HG03045 (cell line): ENCODE results near the gene ZNF319.

Experiments
- ATAC-seq: cut with Tn5 transposase; IDR thresholded peaks from one replicate; pipeline ENCODE4 v1.9.1; 2021; ENCODE audit warnings: mild to moderate bottlenecking, moderate library complexity; ENCODE audit not compliant: unreplicated experiment

ZNF319 gene

DNA sequence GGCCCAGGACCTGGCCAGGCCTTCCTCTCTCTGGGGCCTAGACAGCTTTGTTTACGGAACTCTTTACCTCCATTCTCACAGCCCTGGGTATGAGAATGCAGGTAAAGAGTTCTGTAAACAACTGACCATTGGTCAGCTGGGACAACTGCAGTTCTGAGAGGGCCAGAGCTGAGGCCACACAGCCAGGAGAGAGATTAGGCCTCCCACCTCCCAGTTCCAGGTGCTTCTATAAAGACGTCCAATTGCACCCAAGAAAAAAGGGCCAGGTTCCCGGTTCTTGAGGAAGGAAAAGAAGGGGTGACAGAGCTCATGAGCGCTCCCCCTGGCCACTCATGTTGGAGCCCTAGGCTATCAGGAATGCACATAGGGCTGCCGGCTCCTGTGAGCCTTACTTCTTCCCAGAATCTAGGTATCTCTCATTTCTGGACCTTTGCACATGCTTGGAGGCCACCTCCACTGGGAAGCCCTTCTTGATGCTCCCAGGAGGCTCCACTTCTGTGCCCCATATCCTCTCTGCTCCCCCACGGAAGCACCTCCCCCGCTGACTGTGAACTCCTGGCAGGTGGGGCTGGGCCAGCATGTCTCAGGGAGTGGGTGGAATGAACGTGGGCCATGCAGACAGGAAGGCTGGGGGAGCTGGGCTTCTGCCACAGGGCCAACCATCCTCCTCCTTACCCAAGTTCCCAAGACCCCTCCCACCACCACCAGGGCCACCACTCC is 42.6 kb downstream of the ZNF319 start:
- no peak for ATAC-seq

DNA sequence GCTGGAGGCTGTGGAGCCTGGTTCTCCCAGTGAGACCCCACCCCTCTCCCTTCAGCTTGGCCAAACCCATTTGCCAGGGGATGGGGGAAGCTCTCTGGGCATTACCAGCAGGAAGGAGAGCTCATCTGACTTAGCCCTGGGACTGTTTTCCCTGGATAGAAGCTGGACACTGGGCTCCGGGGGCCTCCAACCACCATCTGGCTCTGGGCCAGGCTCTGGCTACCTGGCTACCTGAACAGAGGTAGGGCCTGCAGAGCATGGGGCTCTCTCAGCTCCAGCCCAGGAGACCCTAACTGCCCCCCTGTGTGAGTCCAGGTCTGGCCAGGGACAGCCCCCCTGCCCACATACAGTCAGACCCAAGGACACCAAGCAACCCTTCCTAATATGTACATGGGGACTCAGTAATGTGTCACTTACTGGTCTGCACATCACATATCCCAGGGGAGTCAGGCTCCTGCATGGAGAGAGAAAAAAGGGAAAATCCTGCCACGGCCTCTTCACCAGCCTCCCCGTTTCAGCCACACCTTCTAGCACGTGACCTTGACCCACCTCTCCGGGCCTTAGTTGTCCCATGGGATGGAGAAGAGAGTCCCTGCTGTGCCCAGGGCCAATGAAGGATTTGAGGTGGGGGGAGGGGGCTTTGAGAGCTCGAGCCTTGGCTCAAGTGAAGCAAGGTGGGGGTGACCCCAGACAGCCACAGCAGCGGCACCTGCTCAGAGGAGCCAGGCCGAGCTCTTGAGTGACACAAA is 43.4 kb downstream of the ZNF319 start:
- no peak for ATAC-seq

DNA sequence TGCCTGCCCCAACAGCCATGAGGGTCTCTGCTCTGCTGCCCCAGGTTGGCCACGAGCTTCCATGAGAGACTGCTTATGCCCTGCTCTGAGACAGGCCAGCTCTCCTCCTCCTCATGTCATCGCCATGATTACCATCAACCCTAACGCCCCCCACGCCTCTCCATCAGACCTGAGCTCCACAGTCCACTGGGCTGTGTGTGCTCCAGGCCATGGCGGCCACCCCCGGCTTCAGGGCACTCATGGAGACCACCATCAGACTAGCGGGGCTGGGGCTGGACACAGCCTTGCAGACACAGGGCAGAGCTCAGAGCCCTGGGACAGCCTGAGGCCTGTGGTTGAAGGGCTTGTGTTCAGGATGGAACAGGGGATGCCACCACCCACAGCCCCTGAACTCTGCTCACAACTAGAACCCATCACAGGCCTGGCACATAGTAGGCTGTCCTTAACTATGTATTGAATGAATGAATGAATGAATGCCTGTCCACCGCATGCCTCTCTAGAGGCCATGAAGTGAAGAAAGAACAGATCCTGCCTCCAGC is 44.1 kb downstream of the ZNF319 start:
- ATAC-seq = no peak

DNA sequence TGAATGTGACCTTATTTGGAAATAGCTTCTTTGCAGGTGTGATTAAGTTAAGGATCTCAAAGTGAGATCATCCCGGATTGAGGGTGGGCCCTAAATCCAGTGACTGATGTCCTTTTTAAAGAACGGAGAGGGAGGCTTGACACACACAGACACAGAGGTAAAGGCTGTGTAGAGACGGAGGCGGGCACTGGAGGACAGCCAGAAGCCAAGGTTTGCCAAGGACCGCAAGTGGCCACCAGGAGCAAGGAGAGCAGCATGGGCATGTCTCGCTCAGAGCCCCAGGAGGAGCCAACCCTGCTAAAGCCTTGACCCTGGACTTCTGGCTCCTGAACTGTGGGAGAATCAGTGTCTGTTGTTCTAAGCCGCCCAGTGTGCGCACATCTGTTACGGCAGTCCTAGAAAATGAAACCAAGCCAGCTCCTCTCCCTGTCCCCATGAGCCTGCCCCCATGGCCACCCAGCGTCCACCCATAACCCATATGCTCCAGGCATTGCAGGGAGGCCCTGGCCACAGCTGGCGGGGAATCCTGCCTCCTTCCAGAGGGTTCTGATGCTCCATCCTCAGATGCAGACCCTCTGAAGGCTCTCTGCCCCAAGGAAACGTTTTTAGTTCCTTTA is 44.8 kb downstream of the ZNF319 start:
- ATAC-seq = no peak

DNA sequence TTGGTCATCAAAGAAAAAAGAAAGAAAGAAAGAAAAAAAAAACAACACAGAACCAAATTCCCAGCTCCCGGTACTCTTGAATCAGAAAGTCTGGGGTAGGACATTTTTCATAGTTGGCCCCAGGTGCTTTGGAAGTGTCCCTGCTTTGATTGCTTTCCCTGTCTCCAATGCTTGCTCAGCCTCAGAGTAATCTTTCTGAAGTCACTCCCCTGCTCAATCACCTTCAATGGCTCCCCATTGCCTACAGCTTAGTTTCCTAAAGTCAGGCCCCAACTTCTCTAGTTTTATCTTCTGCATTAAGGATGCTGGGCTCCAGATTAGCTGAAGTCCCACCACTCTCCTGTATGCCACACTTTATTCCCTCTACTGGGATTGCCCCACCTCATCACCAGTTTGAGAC is 46.6 kb downstream of the ZNF319 start:
- ATAC-seq = no peak

DNA sequence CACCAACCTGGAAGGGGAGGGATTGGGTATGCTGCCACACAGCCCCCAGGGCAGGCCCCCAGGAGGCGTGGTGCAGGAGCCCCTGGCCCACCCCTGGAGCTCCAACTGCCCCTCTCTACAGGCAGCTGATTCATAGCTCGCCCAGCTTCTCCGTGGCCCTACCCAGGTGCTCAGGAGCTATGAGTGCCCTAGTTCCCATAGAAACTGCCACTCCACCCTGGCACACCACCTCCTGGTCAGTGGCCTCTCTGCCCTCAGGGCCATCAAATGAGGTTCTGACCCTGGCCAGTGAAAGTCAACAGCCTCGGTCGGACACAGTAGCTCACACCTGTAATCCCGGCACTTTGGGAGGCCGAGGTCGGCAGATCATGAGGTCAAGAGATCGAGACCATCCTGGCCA is 47.6 kb downstream of the ZNF319 start:
- no peak for ATAC-seq

DNA sequence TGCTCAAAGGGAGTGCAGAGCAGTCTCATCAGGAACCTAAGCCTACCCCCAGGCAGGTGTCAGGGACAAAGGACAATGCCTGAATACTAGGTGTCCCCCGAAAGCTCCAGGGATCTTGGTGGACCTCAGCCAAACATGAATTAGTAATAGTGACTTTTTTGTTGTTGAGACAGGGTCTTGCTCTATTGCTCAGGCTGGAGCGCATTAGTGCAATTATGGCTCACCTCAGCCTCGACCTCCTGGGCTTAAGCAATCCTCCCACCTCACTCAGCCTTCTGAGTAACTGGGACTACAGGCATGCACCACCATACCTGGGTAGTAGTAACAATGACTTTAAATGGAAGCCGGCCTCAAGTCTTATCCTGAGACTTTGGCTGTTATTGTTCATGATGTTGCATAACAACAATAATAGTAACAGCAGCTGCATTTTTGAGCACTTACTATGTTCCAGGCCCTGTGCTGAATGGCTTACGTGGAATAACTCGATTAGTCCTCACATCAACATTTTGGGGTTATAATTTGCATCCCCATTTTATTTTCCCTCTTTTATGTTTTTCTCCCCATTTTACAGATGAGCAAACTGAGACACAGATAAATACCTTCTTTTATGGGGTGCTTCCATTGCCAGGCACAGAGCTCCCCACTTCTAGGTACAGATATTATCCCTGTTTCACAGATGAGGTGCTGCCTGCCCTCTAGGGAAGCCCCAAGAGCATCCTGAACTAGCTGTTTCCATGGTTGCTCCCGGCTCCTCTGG is 49.1 kb downstream of the ZNF319 start:
- ATAC-seq = no peak

DNA sequence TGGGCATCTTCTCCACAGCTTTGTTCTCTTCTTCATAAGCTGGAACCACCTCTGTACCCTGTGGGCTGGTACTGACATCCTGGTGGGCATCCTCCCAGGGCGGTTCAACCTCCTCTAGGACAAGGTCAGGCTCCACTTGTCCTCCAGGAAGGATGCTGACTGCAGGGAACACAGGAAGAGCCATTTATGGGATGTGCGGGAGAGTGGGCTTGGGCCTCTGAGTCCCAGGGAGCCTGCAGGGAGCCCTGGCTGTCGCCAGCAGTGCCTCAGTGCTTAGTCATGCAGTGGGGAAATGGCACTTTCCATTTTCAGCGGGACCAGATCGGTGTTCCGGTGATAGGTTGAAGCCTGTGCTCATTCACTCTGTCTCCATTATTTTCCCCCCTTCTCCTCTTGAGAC is 50.1 kb downstream of the ZNF319 start:
- no peak for ATAC-seq

DNA sequence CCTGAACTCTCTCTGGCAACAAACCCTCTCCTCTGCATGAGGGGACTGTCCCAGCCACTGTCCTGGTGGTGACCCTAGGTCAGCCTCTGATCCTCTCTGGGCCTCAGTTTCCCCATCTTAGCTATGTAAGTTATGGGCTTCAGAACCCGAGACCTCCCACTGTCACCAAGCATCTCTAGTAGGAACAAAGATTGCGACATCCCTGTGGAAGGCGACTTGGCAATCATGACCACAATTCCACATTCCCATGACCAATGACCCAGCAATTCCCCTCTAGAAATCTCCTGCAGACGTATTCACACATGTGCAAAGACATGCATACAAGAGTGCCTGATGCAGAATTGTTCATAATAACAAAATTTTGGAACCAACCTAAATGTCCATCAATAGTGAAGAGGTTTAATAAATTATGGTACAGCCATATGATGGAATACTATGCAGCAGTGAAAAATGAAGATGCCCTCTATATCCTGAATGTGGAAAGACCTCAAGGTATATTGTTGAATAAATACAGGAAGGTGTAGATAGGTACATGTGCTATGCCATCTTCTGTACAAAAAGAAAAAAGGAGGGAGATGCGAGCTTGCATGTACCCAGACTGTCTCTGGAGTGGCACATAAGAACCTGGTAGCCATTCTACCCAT is 50.8 kb downstream of the ZNF319 start:
- ATAC-seq = no peak

DNA sequence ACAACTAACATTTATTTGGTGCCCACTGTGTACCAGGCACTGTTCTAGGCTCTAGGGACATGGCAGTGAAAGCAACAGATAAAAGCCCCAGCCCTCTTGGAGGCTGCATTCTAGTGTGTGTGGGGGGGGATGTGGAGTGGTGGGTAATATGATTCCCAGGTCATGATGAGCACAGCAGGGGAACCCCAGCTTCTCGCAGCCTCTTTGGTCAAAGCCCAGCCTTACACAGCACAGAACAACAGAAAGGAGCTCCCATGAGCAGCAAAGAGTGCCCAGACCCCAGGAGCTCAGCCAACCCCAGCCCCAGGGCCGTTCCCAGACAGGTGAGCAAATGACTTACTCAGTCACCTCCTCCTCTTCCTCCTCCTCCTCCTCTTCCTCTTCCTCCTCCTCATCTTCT is 51.5 kb downstream of the ZNF319 start:
- ATAC-seq = no peak

DNA sequence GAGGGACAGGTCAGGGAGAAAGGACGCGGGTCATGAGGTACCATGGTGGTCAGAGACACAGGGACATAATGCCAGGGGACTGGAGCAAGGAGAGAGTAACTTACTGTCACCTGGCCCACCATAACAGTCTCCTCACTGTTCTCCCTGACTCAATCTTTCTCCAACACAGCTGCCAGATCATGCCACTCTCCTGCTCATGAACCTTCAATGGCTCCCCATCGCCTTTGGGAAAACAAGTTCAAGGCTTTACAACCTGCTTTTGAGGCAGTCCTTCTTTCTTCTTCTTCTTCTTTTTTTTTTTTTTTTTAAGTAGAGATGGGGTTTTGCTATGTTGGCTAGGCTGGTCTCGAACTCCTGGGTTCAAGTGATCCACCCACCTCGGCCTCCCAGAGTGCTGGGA is 52.4 kb downstream of the ZNF319 start:
- ATAC-seq = no peak

DNA sequence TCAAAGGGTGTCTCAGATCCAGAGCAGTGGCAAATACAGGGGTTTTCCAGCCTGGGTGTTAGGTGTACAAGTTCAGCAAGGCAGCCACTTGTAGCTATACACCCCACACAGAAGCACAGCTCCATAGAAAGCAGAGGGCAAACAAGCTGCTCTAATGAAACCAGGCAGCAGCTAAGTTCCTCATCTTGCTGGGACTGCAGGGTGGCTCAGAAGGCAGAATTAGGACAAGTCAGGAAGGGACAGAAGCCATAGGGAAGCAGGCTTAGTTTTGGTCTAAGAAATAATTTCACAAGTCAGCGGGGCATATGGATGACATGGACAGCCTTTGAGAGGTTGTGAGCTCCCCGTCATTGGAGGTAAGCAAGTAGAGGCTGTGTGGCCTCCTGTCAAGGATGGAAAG is 53.2 kb downstream of the ZNF319 start:
- no peak for ATAC-seq

DNA sequence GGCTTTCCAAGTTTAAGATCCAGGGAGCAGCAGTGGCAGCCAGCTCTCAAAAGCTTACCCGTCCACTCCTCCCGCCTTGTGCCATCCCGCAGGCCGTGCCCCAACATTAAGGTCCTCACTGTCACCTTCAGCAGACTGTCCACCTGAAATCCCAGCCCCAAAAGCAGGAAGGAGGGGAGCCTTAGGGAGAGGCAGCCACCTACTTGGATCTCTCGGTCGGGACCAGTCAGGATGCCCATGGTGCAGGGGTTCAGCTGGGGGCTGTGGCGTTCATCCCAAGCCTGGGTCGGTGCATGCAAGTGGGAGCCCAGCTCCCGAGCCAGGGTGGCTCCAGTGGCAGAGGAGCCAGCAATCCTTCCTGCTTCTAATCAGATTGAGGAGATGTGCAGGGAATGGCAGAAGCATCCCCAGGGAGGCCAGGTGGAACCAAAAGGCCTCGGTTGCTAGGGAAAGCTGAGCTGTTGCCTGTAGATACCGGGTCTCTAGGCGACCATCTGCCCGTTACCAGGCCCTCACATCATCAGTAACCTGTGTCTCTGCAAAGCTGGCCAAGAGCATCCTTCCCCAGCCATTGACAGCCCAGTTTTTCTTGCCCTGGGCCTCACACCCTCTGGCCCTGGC is 54.2 kb downstream of the ZNF319 start:
- no peak for ATAC-seq

DNA sequence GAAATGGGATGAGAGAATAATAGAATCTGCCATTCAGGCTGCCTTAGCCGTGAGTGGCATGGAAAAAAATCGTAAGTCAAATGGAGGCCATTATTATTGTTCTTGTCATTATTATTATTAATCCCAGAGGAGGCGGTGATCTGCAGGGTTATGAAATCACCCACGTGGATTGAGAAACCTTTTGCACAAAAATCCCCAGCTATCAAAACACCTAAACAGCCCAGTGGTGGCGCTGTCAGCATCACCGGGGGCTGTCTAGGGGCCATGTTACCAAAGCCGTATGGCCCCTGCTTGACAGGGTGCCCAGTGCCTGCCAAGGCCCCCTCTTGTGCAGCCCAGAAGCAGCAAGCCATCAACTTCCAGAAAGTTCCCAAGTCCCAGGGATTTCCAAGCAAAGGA is 54.7 kb downstream of the ZNF319 start:
- ATAC-seq = no peak

DNA sequence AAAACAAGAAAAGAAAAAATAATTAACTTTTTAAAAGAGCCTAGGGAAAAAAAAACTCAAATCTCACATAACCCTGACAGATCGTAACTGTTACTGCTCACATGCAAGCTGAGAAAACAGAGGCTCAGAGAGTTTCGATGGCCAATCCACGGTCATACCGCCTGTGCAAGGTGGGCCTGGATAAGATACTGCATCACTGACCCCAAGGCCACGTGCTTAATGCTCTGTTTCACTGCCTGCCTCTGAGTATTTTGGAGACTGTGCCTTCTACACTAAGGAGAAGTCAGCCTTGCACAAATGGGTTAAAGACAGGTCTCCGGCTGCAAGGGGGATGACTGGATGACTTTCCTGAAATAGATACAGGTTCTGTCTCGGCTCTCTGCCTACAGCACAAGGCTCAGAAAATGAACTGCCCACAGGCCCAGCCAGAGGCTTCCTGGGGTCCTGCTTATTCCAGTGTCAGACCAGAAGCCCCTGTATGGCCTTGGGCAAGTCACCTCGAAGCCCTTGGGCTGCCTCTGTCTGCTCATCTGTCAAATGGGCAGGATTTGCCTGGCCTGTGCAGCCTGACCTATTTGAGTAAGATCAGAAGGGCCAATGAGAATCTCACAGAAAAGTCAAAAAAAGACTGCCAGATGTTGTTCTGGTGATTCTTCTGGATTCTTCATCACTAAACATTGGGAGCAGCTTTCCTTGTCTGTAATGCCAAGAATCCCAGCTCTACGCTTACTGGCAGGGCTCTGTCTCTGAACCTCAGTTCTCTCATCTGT is 55.3 kb downstream of the ZNF319 start:
- no peak for ATAC-seq
